Neural cell (in vitro differentiated cells): ENCODE results near the gene PLEKHA8. TPM values are rescaled to one million over a fixed set of nuclear protein-coding genes. Genes with fewer than 3 reads are reported as not detected.

Source experiments
- H2AFZ ChIP-seq: fragments of 200-600, 300-800 bp; sonication (generic), shearing (Covaris generic); 2 replicates; pipeline ENCODE4 v1.6.0; 2014; ENCODE audit warnings: low read depth, mild to moderate bottlenecking, antibody characterized with exemption, low read length, moderate library complexity
- H3F3A ChIP-seq: fragments of 200-600 bp; shearing (Covaris generic); 2 replicates; pipeline ENCODE4 v1.6.1; 2016; ENCODE audit warnings: mild to moderate bottlenecking, moderate library complexity, mixed read lengths, antibody characterized with exemption, low read length; ENCODE audit not compliant: insufficient read depth, poor library complexity, severe bottlenecking
- H3K27ac ChIP-seq: fragments of 200-600, 300-800 bp; sonication (generic), shearing (Covaris generic); 2 replicates; pipeline ENCODE4 v1.5.1; 2014; ENCODE audit warnings: mild to moderate bottlenecking, low read length, moderate library complexity
- H3K27me3 ChIP-seq: fragments of 300-800, 200-600 bp; sonication (generic), shearing (Covaris generic); 2 replicates; pipeline ENCODE4 v1.6.0; 2014; ENCODE audit warnings: mild to moderate bottlenecking, low read depth, low read length, moderate library complexity; ENCODE audit not compliant: insufficient read depth
- H3K36me3 ChIP-seq: fragments of 300-800, 200-600 bp; sonication (generic), shearing (Covaris generic); 2 replicates; pipeline ENCODE4 v1.5.1; 2014; ENCODE audit warnings: mild to moderate bottlenecking, antibody characterized with exemption, low read length, moderate library complexity; ENCODE audit not compliant: insufficient read depth
- H3K4me2 ChIP-seq: fragments of 300-800, 200-600 bp; sonication (generic), shearing (Covaris generic); 2 replicates; pipeline ENCODE4 v1.6.0; 2014; ENCODE audit warnings: mild to moderate bottlenecking, low read length
- H3K4me3 ChIP-seq: fragments of 300-800, 200-600 bp; sonication (generic), shearing (Covaris generic); 2 replicates; pipeline ENCODE4 v1.5.1; 2014; ENCODE audit warnings: mild to moderate bottlenecking, low read length, moderate library complexity
- H3K79me2 ChIP-seq: fragments of 200-600 bp; shearing (Covaris generic); replicated peaks from 2 replicates; pipeline ENCODE4 v1.6.0; 2014; ENCODE audit warnings: mild to moderate bottlenecking, low read length, moderate library complexity; ENCODE audit not compliant: insufficient read depth
- H3K9ac ChIP-seq: fragments of 300-800, 200-600 bp; sonication (generic), shearing (Covaris generic); 2 replicates; pipeline ENCODE4 v1.6.1; 2016; ENCODE audit warnings: mild to moderate bottlenecking, low read length, mixed read lengths
- H3K9me2 ChIP-seq: fragments of 200-600 bp; shearing (Covaris generic); 2 replicates; pipeline ENCODE4 v1.6.1; 2016; ENCODE audit warnings: mild to moderate bottlenecking, low read length, mixed read lengths; ENCODE audit not compliant: insufficient read depth
- H3K9me3 ChIP-seq: fragments of 200-600, 300-800 bp; sonication (generic), shearing (Covaris generic); 2 replicates; pipeline ENCODE4 v1.6.1; 2016; ENCODE audit warnings: mild to moderate bottlenecking, mixed run types, low read length, moderate library complexity, mixed read lengths
- H4K20me1 ChIP-seq: fragments of 200-600 bp; shearing (Covaris generic); 2 replicates; pipeline ENCODE4 v1.6.1; 2016; ENCODE audit warnings: mild to moderate bottlenecking, mixed run types; ENCODE audit not compliant: insufficient read depth
- EP300 ChIP-seq: fragments of 450-650 bp; conservative IDR thresholded peaks from 2 replicates; pipeline ENCODE4 v1.6.1; 2014; ENCODE audit warnings: antibody characterized with exemption, mild to moderate bottlenecking, moderate library complexity; ENCODE audit not compliant: poor library complexity, severe bottlenecking
- EZH2 ChIP-seq: fragments of 200-600, 300-800 bp; shearing (Covaris generic), sonication (generic); IDR thresholded peaks from 2 replicates; pipeline ENCODE4 v1.6.1; 2014; ENCODE audit warnings: antibody characterized with exemption, low read length, borderline replicate concordance, mild to moderate bottlenecking; ENCODE audit not compliant: insufficient read depth, poor library complexity, severe bottlenecking
- MXI1 ChIP-seq: fragments of 450-650 bp; conservative IDR thresholded peaks from 2 replicates; pipeline ENCODE4 v1.6.1; 2014; ENCODE audit warnings: antibody characterized with exemption, mild to moderate bottlenecking; ENCODE audit not compliant: poor library complexity, severe bottlenecking
- POLR2AphosphoS5 ChIP-seq: IDR thresholded peaks from 2 replicates; pipeline ENCODE4 v1.6.1; 2012
- RAD21 ChIP-seq: fragments of 450-650 bp; conservative IDR thresholded peaks from 2 replicates; pipeline ENCODE4 v1.6.1; 2014; ENCODE audit warnings: antibody characterized with exemption, mild to moderate bottlenecking, moderate library complexity
- SMC3 ChIP-seq: fragments of 450-650 bp; conservative IDR thresholded peaks from 2 replicates; pipeline ENCODE4 v1.6.1; 2014; ENCODE audit warnings: antibody characterized with exemption, mild to moderate bottlenecking, moderate library complexity; ENCODE audit not compliant: poor library complexity
- TAF1 ChIP-seq: IDR thresholded peaks from 2 replicates; pipeline ENCODE4 v1.6.1; 2012; ENCODE audit warnings: low read depth
- polyA plus RNA-seq: library from polyadenylated mRNA; depleted of rRNA; stranded (reverse); fragments of >200 nt; gene quantifications from 2 replicates; pipeline ENCODE4 v1.2.3, GENCODE V29; 2014
- TF ChIP-seq, protein P1 (sequence below): fragments of 450-650 bp; IDR thresholded peaks from 2 replicates; pipeline ENCODE4 v1.5.1; 2014; ENCODE audit warnings: antibody characterized with exemption, mild to moderate bottlenecking, moderate library complexity; ENCODE audit not compliant: poor library complexity, severe bottlenecking
- TF ChIP-seq, protein P2 (sequence below): IDR thresholded peaks from 2 replicates; pipeline ENCODE4 v1.6.1; 2012; ENCODE audit warnings: borderline replicate concordance

PLEKHA8 gene
- polyA plus RNA-seq, 1 donor from 2014 or later: 43.1 TPM

DNA sequence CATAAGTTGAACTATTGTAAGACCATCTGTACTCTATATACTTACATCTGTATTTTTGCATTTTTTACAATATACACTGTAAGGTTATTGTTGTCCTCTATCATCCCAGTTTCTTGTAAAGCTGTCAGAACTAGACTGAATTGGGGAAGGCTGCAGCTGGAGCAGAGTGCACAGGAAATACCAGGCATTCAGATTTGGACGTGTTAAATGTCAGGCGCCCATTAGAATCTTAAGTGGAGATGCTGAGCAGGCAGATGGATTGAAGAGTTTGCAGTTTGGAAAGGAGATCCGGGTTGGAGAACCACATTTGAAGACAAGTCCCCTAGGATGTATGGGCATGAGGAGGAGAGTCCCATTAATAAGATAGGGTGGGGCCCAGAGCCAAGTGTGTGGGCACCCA is 147.0 kb downstream of the PLEKHA8 start:
- no peaks in the 10 kb centered on the region for H3K79me2 ChIP-seq
- H4K20me1 ChIP-seq: no peaks in the 10 kb centered on the region
- no peak overlapping the region for H2AFZ ChIP-seq
- H3K27me3 ChIP-seq: no peaks in the 10 kb centered on the region
- TF ChIP-seq MXI1 (no peak), EP300 (no peak), POLR2AphosphoS5 (no peak), SMC3 (no peak), TAF1 (no peak), EZH2 (no peak), RAD21 (no peak)
- TF ChIP-seq, protein P1, sequence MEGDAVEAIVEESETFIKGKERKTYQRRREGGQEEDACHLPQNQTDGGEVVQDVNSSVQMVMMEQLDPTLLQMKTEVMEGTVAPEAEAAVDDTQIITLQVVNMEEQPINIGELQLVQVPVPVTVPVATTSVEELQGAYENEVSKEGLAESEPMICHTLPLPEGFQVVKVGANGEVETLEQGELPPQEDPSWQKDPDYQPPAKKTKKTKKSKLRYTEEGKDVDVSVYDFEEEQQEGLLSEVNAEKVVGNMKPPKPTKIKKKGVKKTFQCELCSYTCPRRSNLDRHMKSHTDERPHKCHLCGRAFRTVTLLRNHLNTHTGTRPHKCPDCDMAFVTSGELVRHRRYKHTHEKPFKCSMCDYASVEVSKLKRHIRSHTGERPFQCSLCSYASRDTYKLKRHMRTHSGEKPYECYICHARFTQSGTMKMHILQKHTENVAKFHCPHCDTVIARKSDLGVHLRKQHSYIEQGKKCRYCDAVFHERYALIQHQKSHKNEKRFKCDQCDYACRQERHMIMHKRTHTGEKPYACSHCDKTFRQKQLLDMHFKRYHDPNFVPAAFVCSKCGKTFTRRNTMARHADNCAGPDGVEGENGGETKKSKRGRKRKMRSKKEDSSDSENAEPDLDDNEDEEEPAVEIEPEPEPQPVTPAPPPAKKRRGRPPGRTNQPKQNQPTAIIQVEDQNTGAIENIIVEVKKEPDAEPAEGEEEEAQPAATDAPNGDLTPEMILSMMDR: no peak
- TF ChIP-seq, protein P2, sequence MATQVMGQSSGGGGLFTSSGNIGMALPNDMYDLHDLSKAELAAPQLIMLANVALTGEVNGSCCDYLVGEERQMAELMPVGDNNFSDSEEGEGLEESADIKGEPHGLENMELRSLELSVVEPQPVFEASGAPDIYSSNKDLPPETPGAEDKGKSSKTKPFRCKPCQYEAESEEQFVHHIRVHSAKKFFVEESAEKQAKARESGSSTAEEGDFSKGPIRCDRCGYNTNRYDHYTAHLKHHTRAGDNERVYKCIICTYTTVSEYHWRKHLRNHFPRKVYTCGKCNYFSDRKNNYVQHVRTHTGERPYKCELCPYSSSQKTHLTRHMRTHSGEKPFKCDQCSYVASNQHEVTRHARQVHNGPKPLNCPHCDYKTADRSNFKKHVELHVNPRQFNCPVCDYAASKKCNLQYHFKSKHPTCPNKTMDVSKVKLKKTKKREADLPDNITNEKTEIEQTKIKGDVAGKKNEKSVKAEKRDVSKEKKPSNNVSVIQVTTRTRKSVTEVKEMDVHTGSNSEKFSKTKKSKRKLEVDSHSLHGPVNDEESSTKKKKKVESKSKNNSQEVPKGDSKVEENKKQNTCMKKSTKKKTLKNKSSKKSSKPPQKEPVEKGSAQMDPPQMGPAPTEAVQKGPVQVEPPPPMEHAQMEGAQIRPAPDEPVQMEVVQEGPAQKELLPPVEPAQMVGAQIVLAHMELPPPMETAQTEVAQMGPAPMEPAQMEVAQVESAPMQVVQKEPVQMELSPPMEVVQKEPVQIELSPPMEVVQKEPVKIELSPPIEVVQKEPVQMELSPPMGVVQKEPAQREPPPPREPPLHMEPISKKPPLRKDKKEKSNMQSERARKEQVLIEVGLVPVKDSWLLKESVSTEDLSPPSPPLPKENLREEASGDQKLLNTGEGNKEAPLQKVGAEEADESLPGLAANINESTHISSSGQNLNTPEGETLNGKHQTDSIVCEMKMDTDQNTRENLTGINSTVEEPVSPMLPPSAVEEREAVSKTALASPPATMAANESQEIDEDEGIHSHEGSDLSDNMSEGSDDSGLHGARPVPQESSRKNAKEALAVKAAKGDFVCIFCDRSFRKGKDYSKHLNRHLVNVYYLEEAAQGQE: no peak
- no peak overlapping the region for H3K4me3 ChIP-seq
- no peak overlapping the region for H3K9ac ChIP-seq
- H3K9me2 ChIP-seq: no peaks in the 10 kb centered on the region
- no peak overlapping the region for H3K27ac ChIP-seq
- no peak overlapping the region for H3K4me2 ChIP-seq
- H3K9me3 ChIP-seq: no peaks in the 10 kb centered on the region
- no peaks in the 10 kb centered on the region for H3K36me3 ChIP-seq
- H3F3A ChIP-seq: no peaks in the 10 kb centered on the region

DNA sequence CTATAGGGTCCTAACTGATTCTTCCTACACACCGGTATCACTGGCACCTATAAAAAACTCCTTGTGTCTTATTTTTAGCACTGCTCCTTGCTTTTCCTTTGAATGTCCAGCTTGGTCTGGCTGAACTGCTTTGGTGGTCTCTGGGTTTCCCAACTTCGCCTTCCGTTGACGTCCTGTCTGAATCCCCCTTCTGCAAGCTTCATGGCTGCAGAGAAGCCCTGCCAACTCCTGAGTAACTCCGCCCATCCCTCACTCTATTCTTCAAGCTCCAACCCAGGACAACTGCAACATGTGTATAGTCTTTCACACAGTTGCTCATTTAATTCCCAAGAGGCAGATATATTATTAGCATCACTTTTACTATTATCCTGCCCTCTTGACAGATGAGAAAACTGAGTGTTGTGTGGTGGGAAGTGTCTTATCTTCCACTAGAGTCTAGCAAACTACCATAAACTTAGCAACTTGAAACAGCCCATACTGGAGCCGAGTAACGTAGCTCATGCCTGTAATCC is 147.5 kb downstream of the PLEKHA8 start:
- Histone ChIP-seq H2AFZ (no peak overlapping the region), H3K27me3 (no peaks in the 10 kb centered on the region), H3K27ac (no peak overlapping the region), H3K9ac (no peak overlapping the region), H3K79me2 (no peaks in the 10 kb centered on the region), H3K4me3 (no peak overlapping the region), H3K4me2 (no peak overlapping the region), H3K36me3 (no peaks in the 10 kb centered on the region), H3K9me2 (no peaks in the 10 kb centered on the region), H3F3A (no peaks in the 10 kb centered on the region), H4K20me1 (no peaks in the 10 kb centered on the region), H3K9me3 (no peaks in the 10 kb centered on the region)
- TF ChIP-seq SMC3 (no peak), EP300 (no peak)
- TF ChIP-seq, protein P1: no peak
